Body of pancreas (tissue), 4 donors: Measurements from ENCODE around the gene WDR33.

Source experiments
- CTCF ChIP-seq, 7 experiments: fragments of 450-650 bp in 4 of 7; fragments of 200-600 bp in 3 of 7; sonication (generic) in 3 of 7; IDR thresholded peaks; one replicate each; pipeline ENCODE4 v1.5.1; 2016 to 2019; ENCODE audit warnings: antibody characterized with exemption in 7 of 7
- POLR2A ChIP-seq, 3 donors: fragments of 450-650 bp; IDR thresholded peaks; one replicate each; pipeline ENCODE4 v1.6.1; 2016; ENCODE audit warnings: antibody characterized with exemption in 3 of 3, mild to moderate bottlenecking in 2 of 3

GRCh38 chr2:127843677-127844076 is 32.7 kb upstream of the WDR33 start:
- TF ChIP-seq POLR2A (IDR thresholded peaks at IDR 0.05) (no peak), CTCF (IDR thresholded peaks at IDR 0.05) (no peak)
